GM23248 (cell line): ENCODE results near the gene DLG3.

ENCODE experiments used
- EZH2 ChIP-seq: fragments of 200-600 bp; sonication (generic); IDR thresholded peaks from 2 replicates; pipeline ENCODE4 v1.6.1; 2018; ENCODE audit warnings: antibody characterized with exemption, mild to moderate bottlenecking; ENCODE audit not compliant: insufficient read depth, poor library complexity, severe bottlenecking
- EZH2phosphoT487 ChIP-seq: fragments of 200-600 bp; sonication (generic); IDR thresholded peaks from 2 replicates; pipeline ENCODE4 v1.6.1; 2018; ENCODE audit warnings: antibody characterized with exemption, moderate library complexity, mild to moderate bottlenecking, low read depth; ENCODE audit not compliant: insufficient read depth

- TF ChIP-seq EZH2 (no peak), EZH2phosphoT487 (no peak)
Measured at GRCh38 chrX:70479247-70479921, 34.7 kb downstream of the DLG3 start.
